Sigmoid colon (tissue), 7 donors: ENCODE measurements around the gene MRPS17. TPM values are rescaled to one million over a fixed set of nuclear protein-coding genes. Genes with fewer than 3 reads are reported as not detected.

Source experiments
- DNase-seq: peaks from one replicate; pipeline ENCODE4 v3.0.0-alpha.2; 2019
- H3K27ac ChIP-seq, 4 donors: fragments of 200-600 bp; sonication (generic); one replicate each; pipeline ENCODE4 v1.5.1; 2016 to 2019; ENCODE audit warnings: mild to moderate bottlenecking in 1 of 4
- H3K27me3 ChIP-seq, 3 donors: fragments of 200-600 bp; sonication (generic); one replicate each; pipeline ENCODE4 v1.5.1; 2019; ENCODE audit warnings: mild to moderate bottlenecking in 1 of 3
- H3K36me3 ChIP-seq, 4 donors: fragments of 200-600 bp; sonication (generic); one replicate each; pipeline ENCODE4 v1.5.1; 2016 to 2019
- H3K4me1 ChIP-seq, 4 donors: fragments of 200-600 bp; sonication (generic); one replicate each; pipeline ENCODE4 v1.5.1; 2017 to 2019
- H3K4me3 ChIP-seq, 4 donors: fragments of 200-600 bp; sonication (generic); one replicate each; pipeline ENCODE4 v1.5.1; 2017 to 2019; ENCODE audit warnings: mild to moderate bottlenecking in 2 of 4, moderate library complexity in 1 of 4
- H3K9me3 ChIP-seq, 4 donors: fragments of 200-600 bp in 3 of 4; sonication (generic) in 3 of 4; one replicate each; pipeline versions ENCODE4 v1.5.1 to v1.6.1; 2013 to 2019
- CTCF ChIP-seq, 4 experiments: fragments of 450-650 bp in 3 of 4; fragments of 200-600 bp in 1 of 4; IDR thresholded peaks; one replicate each; pipeline ENCODE4 v1.5.1; 2016 to 2019; ENCODE audit warnings: antibody characterized with exemption in 4 of 4, mild to moderate bottlenecking in 3 of 4, moderate library complexity in 2 of 4
- EP300 ChIP-seq, 4 donors: sonication (generic); formaldehyde crosslinking; IDR thresholded peaks; one replicate each; pipeline ENCODE4 v1.6.1; 2017; ENCODE audit warnings: antibody characterized with exemption in 4 of 4
- POLR2A ChIP-seq, 2 donors: fragments of 450-650 bp; IDR thresholded peaks; one replicate each; pipeline ENCODE4 v1.6.1; 2016; ENCODE audit warnings: antibody characterized with exemption in 2 of 2, mild to moderate bottlenecking in 2 of 2, moderate library complexity in 2 of 2
- POLR2AphosphoS5 ChIP-seq, 4 donors: sonication (generic); formaldehyde crosslinking; IDR thresholded peaks; one replicate each; pipeline ENCODE4 v1.6.1; 2017; ENCODE audit warnings: antibody characterized with exemption in 4 of 4
- WGBS, 2 donors: extraction: QIAGEN DNeasy Blood & Tissue Kit; methylation state at CpG; one replicate each; pipeline ENCODE4 v1.1.7; 2013; 5-methylcytosine and 5-hydroxymethylcytosine counted together
- intact Hi-C: fragments of 100-400 bp; cut with DNase I; formaldehyde crosslinking; loops from one replicate; pipeline ENCODE4 v1.15.1; 2023
- polyA plus RNA-seq, 3 donors: library from polyadenylated mRNA; stranded (reverse); fragments of 200-250 nt; gene quantifications; one replicate each; pipeline ENCODE4 v1.2.3, GENCODE V29; 2013
- total RNA-seq, 4 donors: library from RNA; depleted of rRNA; stranded (reverse); fragments of >200 nt; gene quantifications; one replicate each; pipeline ENCODE4 v1.1.0, GENCODE V29; 2016
- donor health status: healthy with polysubstance abuse.
- donor health status: Bipolar disorder and iron deficiency.
- donor health status: healthy.

Gene MRPS17
- total and polyA plus RNA-seq, 7 donors, result 9.7 to 17.1 (median 14.6) TPM

GRCh38 chr7:55975988-55976633 lies 24.4 kb downstream of the MRPS17 start:
- TF ChIP-seq CTCF (IDR thresholded peaks at IDR 0.05) (no peak), POLR2A (IDR thresholded peaks at IDR 0.05) (no peak), EP300 (IDR thresholded peaks at IDR 0.05) (no peak), POLR2AphosphoS5 (IDR thresholded peaks at IDR 0.05) (no peak)
- 87 to 89% methylated on average over 7 of the region's 7 CpGs for WGBS, 2 donors
- Histone ChIP-seq H3K4me1 (peaks cover 0 to 25% (median 11%) of the 10 kb centered on the region in 4 donors), H3K9me3 (no peaks in the 10 kb centered on the region), H3K27me3 (no peaks in the 10 kb centered on the region), H3K36me3 (peaks cover 16 to 30% (median 24%) of the 10 kb centered on the region in 4 donors), H3K27ac (peak overlapping the region in 1 of 4 donors; percentile 24), H3K4me3 (no peak overlapping the region)
- intact Hi-C loops, result no loop called here
- no peak for DNase-seq

GRCh38 chr7:55977831-55978230 lies 26.2 kb downstream of the MRPS17 start:
- TF ChIP-seq EP300 (IDR thresholded peaks at IDR 0.05), result no peak
- TF ChIP-seq CTCF (IDR thresholded peaks at IDR 0.05), result no peak
- TF ChIP-seq POLR2AphosphoS5 (IDR thresholded peaks at IDR 0.05), result no peak
- no peak for TF ChIP-seq POLR2A (IDR thresholded peaks at IDR 0.05)
- H3K4me1 ChIP-seq, result peaks cover 0 to 25% (median 9%) of the 10 kb centered on the region in 4 donors
- no peaks in the 10 kb centered on the region for H3K9me3 ChIP-seq
- no peak for DNase-seq
- 71 to 75% methylated on average over 4 of the region's 4 CpGs for WGBS, 2 donors
- H3K27me3 ChIP-seq, result no peaks in the 10 kb centered on the region
- H3K36me3 ChIP-seq, result peaks cover 31 to 48% (median 40%) of the 10 kb centered on the region in 4 donors
- no peak overlapping the region for H3K27ac ChIP-seq
- H3K4me3 ChIP-seq, result no peak overlapping the region
- intact Hi-C loops, result no loop called here

GRCh38 chr7:55980266-55980665 lies 28.6 kb downstream of the MRPS17 start:
- Histone ChIP-seq H3K36me3 (peaks cover 38 to 72% (median 61%) of the 10 kb centered on the region in 4 donors), H3K27me3 (no peaks in the 10 kb centered on the region), H3K4me1 (peaks cover 0 to 25% (median 9%) of the 10 kb centered on the region in 4 donors), H3K4me3 (no peak overlapping the region), H3K9me3 (no peaks in the 10 kb centered on the region), H3K27ac (no peak overlapping the region)
- no peak for DNase-seq
- intact Hi-C loops, result no loop called here
- WGBS, 2 donors, result 80 to 93% methylated on average over 3 of the region's 3 CpGs
- no peak for TF ChIP-seq CTCF (IDR thresholded peaks at IDR 0.05)
- no peak for TF ChIP-seq EP300 (IDR thresholded peaks at IDR 0.05)

- peaks cover 43 to 100% (median 78%) of the 10 kb centered on the region in 4 donors for H3K36me3 ChIP-seq
- no peak for DNase-seq
- 91 to 94% methylated on average over 3 of the region's 3 CpGs for WGBS, 2 donors
These were observed 31.9 kb downstream of the MRPS17 start for GRCh38 chr7:55983537-55983936.

More at GRCh38 chr7:55983537-55983936, 31.9 kb downstream of the MRPS17 start:
- TF ChIP-seq POLR2AphosphoS5 (IDR thresholded peaks at IDR 0.05) (no peak), EP300 (IDR thresholded peaks at IDR 0.05) (no peak), POLR2A (IDR thresholded peaks at IDR 0.05) (no peak), CTCF (IDR thresholded peaks at IDR 0.05) (no peak)
- intact Hi-C loops, result no loop called here
- Histone ChIP-seq H3K27ac (no peak overlapping the region), H3K27me3 (no peaks in the 10 kb centered on the region), H3K4me1 (peaks cover 0 to 3% (median under 1%) of the 10 kb centered on the region in 4 donors), H3K9me3 (no peaks in the 10 kb centered on the region), H3K4me3 (no peak overlapping the region)
